WTC11 (cell line): ENCODE data around the gene CACNA1D. TPM values are rescaled to one million over a fixed set of nuclear protein-coding genes. Genes with fewer than 3 reads are reported as not detected.

ENCODE experiments used
- ATAC-seq: fragments of 200-7000 bp; cut with Tn5 transposase; 2 replicates; pipeline ENCODE4 v1.10.0; 2021; ENCODE audit warnings: mild to moderate bottlenecking, moderate library complexity
- CTCF ChIA-PET: fragments of 300-600 bp; sonication (Branson Sonifier 250); formaldehyde crosslinking; loops from one replicate; lab custom pipeline; 2021; ENCODE audit warnings: antibody characterized with exemption; lab: Charles Lee
- POLR2A ChIA-PET: fragments of 350-600 bp; sonication (Branson Sonifier 250); formaldehyde crosslinking; loops from one replicate; lab custom pipeline; 2021; ENCODE audit warnings: antibody characterized with exemption; lab: Charles Lee
- DNase-seq: peaks from one replicate; pipeline ENCODE4 v3.0.0; 2021; ENCODE audit warnings: low spot score
- H3K27ac Mint-ChIP-seq: 2 replicates; pipeline ENCODE4 v1.8.0; 2021; ENCODE audit warnings: mixed read lengths
- H3K27me3 Mint-ChIP-seq: 2 replicates; pipeline ENCODE4 v1.8.0; 2021; ENCODE audit warnings: low read depth, mild to moderate bottlenecking, moderate library complexity, mixed read lengths
- H3K36me3 Mint-ChIP-seq: 2 replicates; pipeline ENCODE4 v1.8.0; 2021; ENCODE audit warnings: mixed read lengths
- H3K4me1 Mint-ChIP-seq: 2 replicates; pipeline ENCODE4 v1.8.0; 2022; ENCODE audit warnings: mixed read lengths
- H3K4me3 Mint-ChIP-seq: 2 replicates; pipeline ENCODE4 v1.8.0; 2021; ENCODE audit warnings: mild to moderate bottlenecking, moderate library complexity, mixed read lengths
- H3K9me3 Mint-ChIP-seq: 2 replicates; pipeline ENCODE4 v1.8.0; 2021; ENCODE audit warnings: mixed read lengths
- CBFB ChIP-seq: sonication (generic); formaldehyde crosslinking; IDR thresholded peaks from 2 replicates; pipeline ENCODE4 v1.8.1; 2022; ENCODE audit warnings: mild to moderate bottlenecking, low read depth, missing genetic modification reagents
- ELF4 ChIP-seq: sonication (generic); formaldehyde crosslinking; IDR thresholded peaks from 2 replicates; pipeline ENCODE4 v1.8.1; 2022; ENCODE audit warnings: low read depth, mild to moderate bottlenecking, moderate library complexity, missing genetic modification reagents
- ESRRA ChIP-seq: sonication (generic); formaldehyde crosslinking; IDR thresholded peaks from 2 replicates; pipeline ENCODE4 v1.8.1; 2022; ENCODE audit warnings: mild to moderate bottlenecking, missing genetic modification reagents, borderline replicate concordance
- GABPB1 ChIP-seq: sonication (generic); formaldehyde crosslinking; IDR thresholded peaks from 2 replicates; pipeline ENCODE4 v1.8.1; 2023; ENCODE audit warnings: mild to moderate bottlenecking, missing genetic modification reagents
- NR3C1 ChIP-seq: sonication (generic); formaldehyde crosslinking; conservative IDR thresholded peaks from 2 replicates; pipeline ENCODE4 v1.8.1; 2023; ENCODE audit warnings: low read depth, mild to moderate bottlenecking, missing genetic modification reagents
- SMAD4 ChIP-seq: sonication (generic); formaldehyde crosslinking; IDR thresholded peaks from 2 replicates; pipeline ENCODE4 v1.8.0; 2022; ENCODE audit warnings: mild to moderate bottlenecking, missing genetic modification reagents
- TEAD4 ChIP-seq: sonication (generic); formaldehyde crosslinking; IDR thresholded peaks from 2 replicates; pipeline ENCODE4 v1.8.0; 2022; ENCODE audit warnings: mild to moderate bottlenecking, missing genetic modification reagents
- ZNF263 ChIP-seq: sonication (generic); formaldehyde crosslinking; IDR thresholded peaks from 2 replicates; pipeline ENCODE4 v1.8.1; 2022; ENCODE audit warnings: low read depth, mild to moderate bottlenecking, moderate library complexity, missing genetic modification reagents
- total RNA-seq: library from RNA; stranded (reverse); gene quantifications from 3 replicates; pipeline ENCODE4 v1.2.3, GENCODE V29; 2021
- TF ChIP-seq, protein P1 (sequence below): sonication (generic); formaldehyde crosslinking; IDR thresholded peaks from 2 replicates; pipeline ENCODE4 v1.8.1; 2022; ENCODE audit warnings: mild to moderate bottlenecking, moderate library complexity, missing genetic modification reagents
- TF ChIP-seq, protein P2 (sequence below): sonication (generic); formaldehyde crosslinking; IDR thresholded peaks from 2 replicates; pipeline ENCODE4 v1.8.0; 2022; ENCODE audit warnings: mild to moderate bottlenecking, missing genetic modification reagents
- TF ChIP-seq, protein P3 (sequence below): sonication (generic); formaldehyde crosslinking; IDR thresholded peaks from 2 replicates; pipeline ENCODE4 v1.8.1; 2023; ENCODE audit warnings: mild to moderate bottlenecking, missing genetic modification reagents
- TF ChIP-seq, protein P4 (sequence below): sonication (generic); formaldehyde crosslinking; IDR thresholded peaks from 2 replicates; pipeline ENCODE4 v1.8.1; 2022; ENCODE audit warnings: low read depth, missing genetic modification reagents, borderline replicate concordance
- TF ChIP-seq, protein P5 (sequence below): sonication (generic); formaldehyde crosslinking; IDR thresholded peaks from 2 replicates; pipeline ENCODE4 v1.8.1; 2023; ENCODE audit warnings: mild to moderate bottlenecking, missing genetic modification reagents, moderate library complexity
- TF ChIP-seq, protein P6 (sequence below): sonication (generic); formaldehyde crosslinking; IDR thresholded peaks from 2 replicates; pipeline ENCODE4 v1.8.0; 2022; ENCODE audit warnings: missing genetic modification reagents
- TF ChIP-seq, protein P7 (sequence below): sonication (generic); formaldehyde crosslinking; IDR thresholded peaks from 2 replicates; pipeline ENCODE4 v1.8.0; 2023; ENCODE audit warnings: missing genetic modification reagents

The CACNA1D gene
- total RNA-seq, 1 experiment from 2014 or later = 2.3 TPM

DNA sequence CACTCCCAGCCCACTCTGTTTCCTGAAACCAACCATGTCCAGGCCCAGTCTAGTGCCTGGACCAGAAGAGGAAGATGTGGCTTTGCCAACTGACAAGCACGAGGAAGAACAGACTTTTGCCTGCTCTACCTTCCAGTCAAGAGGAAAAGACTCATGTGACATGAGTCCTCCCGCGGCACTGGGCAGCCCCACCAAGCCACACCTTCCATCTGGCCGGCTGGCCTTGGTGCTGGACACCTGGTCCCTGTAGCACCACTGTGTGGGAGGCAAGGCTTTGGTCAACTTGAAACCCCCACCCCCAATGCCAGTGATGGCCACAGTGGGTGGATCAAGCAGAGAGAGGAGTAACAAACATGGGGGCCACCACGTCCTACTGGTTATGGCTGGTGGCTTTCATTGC lies 339.3 kb downstream of the CACNA1D start:
- TF ChIP-seq ZNF263 (CRISPR knock-in tag) (no peak), ELF4 (CRISPR knock-in tag) (no peak), GABPB1 (CRISPR knock-in tag) (no peak), ESRRA (CRISPR knock-in tag) (no peak), NR3C1 (CRISPR knock-in tag) (no peak), TEAD4 (CRISPR knock-in tag) (no peak), SMAD4 (no peak), CBFB (CRISPR knock-in tag) (no peak)
- TF ChIP-seq, protein P1, sequence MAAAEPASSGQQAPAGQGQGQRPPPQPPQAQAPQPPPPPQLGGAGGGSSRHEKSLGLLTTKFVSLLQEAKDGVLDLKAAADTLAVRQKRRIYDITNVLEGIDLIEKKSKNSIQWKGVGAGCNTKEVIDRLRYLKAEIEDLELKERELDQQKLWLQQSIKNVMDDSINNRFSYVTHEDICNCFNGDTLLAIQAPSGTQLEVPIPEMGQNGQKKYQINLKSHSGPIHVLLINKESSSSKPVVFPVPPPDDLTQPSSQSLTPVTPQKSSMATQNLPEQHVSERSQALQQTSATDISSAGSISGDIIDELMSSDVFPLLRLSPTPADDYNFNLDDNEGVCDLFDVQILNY (CRISPR knock-in tag) = no peak
- TF ChIP-seq, protein P2, sequence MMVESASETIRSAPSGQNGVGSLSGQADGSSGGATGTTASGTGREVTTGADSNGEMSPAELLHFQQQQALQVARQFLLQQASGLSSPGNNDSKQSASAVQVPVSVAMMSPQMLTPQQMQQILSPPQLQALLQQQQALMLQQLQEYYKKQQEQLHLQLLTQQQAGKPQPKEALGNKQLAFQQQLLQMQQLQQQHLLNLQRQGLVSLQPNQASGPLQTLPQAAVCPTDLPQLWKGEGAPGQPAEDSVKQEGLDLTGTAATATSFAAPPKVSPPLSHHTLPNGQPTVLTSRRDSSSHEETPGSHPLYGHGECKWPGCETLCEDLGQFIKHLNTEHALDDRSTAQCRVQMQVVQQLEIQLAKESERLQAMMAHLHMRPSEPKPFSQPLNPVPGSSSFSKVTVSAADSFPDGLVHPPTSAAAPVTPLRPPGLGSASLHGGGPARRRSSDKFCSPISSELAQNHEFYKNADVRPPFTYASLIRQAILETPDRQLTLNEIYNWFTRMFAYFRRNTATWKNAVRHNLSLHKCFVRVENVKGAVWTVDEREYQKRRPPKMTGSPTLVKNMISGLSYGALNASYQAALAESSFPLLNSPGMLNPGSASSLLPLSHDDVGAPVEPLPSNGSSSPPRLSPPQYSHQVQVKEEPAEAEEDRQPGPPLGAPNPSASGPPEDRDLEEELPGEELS (CRISPR knock-in tag) = no peak
- TF ChIP-seq, protein P3, sequence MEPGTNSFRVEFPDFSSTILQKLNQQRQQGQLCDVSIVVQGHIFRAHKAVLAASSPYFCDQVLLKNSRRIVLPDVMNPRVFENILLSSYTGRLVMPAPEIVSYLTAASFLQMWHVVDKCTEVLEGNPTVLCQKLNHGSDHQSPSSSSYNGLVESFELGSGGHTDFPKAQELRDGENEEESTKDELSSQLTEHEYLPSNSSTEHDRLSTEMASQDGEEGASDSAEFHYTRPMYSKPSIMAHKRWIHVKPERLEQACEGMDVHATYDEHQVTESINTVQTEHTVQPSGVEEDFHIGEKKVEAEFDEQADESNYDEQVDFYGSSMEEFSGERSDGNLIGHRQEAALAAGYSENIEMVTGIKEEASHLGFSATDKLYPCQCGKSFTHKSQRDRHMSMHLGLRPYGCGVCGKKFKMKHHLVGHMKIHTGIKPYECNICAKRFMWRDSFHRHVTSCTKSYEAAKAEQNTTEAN (CRISPR knock-in tag) = no peak
- TF ChIP-seq, protein P4, sequence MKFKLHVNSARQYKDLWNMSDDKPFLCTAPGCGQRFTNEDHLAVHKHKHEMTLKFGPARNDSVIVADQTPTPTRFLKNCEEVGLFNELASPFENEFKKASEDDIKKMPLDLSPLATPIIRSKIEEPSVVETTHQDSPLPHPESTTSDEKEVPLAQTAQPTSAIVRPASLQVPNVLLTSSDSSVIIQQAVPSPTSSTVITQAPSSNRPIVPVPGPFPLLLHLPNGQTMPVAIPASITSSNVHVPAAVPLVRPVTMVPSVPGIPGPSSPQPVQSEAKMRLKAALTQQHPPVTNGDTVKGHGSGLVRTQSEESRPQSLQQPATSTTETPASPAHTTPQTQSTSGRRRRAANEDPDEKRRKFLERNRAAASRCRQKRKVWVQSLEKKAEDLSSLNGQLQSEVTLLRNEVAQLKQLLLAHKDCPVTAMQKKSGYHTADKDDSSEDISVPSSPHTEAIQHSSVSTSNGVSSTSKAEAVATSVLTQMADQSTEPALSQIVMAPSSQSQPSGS (CRISPR knock-in tag) = no peak
- TF ChIP-seq, protein P5, sequence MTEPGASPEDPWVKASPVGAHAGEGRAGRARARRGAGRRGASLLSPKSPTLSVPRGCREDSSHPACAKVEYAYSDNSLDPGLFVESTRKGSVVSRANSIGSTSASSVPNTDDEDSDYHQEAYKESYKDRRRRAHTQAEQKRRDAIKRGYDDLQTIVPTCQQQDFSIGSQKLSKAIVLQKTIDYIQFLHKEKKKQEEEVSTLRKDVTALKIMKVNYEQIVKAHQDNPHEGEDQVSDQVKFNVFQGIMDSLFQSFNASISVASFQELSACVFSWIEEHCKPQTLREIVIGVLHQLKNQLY (CRISPR knock-in tag) = no peak
- TF ChIP-seq, protein P6, sequence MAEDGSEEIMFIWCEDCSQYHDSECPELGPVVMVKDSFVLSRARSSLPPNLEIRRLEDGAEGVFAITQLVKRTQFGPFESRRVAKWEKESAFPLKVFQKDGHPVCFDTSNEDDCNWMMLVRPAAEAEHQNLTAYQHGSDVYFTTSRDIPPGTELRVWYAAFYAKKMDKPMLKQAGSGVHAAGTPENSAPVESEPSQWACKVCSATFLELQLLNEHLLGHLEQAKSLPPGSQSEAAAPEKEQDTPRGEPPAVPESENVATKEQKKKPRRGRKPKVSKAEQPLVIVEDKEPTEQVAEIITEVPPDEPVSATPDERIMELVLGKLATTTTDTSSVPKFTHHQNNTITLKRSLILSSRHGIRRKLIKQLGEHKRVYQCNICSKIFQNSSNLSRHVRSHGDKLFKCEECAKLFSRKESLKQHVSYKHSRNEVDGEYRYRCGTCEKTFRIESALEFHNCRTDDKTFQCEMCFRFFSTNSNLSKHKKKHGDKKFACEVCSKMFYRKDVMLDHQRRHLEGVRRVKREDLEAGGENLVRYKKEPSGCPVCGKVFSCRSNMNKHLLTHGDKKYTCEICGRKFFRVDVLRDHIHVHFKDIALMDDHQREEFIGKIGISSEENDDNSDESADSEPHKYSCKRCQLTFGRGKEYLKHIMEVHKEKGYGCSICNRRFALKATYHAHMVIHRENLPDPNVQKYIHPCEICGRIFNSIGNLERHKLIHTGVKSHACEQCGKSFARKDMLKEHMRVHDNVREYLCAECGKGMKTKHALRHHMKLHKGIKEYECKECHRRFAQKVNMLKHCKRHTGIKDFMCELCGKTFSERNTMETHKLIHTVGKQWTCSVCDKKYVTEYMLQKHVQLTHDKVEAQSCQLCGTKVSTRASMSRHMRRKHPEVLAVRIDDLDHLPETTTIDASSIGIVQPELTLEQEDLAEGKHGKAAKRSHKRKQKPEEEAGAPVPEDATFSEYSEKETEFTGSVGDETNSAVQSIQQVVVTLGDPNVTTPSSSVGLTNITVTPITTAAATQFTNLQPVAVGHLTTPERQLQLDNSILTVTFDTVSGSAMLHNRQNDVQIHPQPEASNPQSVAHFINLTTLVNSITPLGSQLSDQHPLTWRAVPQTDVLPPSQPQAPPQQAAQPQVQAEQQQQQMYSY (CRISPR knock-in tag) = no peak
- TF ChIP-seq, protein P7, sequence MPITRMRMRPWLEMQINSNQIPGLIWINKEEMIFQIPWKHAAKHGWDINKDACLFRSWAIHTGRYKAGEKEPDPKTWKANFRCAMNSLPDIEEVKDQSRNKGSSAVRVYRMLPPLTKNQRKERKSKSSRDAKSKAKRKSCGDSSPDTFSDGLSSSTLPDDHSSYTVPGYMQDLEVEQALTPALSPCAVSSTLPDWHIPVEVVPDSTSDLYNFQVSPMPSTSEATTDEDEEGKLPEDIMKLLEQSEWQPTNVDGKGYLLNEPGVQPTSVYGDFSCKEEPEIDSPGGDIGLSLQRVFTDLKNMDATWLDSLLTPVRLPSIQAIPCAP (CRISPR knock-in tag) = no peak
- ChIA-PET POLR2A (no interaction called here), CTCF (no interaction called here)
- Mint-ChIP-seq H3K9me3 (no peaks in the 10 kb centered on the region), H3K27ac (no peak overlapping the region), H3K4me1 (no peaks in the 10 kb centered on the region), H3K4me3 (no peak overlapping the region), H3K27me3 (no peaks in the 10 kb centered on the region), H3K36me3 (no peaks in the 10 kb centered on the region)
- DNase-seq = no peak
- no peak for ATAC-seq
